ENCODE data around the gene SERP2. TPM values are rescaled to one million over a fixed set of nuclear protein-coding genes. Genes with fewer than 3 reads are reported as not detected.

Gene SERP2
- polyA plus RNA-seq, 1 donor from 2014 or later, result 15.4 TPM

GRCh38 chr13:44351505-44351854 lies 22.1 kb upstream of the SERP2 start:
- H3K36me3 ChIP-seq (ENCODE audit: insufficient read depth, low read length), result no peaks in the 10 kb centered on the region
- no peaks in the 10 kb centered on the region for H3K9me2 ChIP-seq (ENCODE audit: insufficient read depth, low read length)
- no peak overlapping the region for H2AFZ ChIP-seq (ENCODE audit: low read depth, low read length)
- no peak overlapping the region for H3K9ac ChIP-seq (ENCODE audit: low read length)
- H3K79me2 ChIP-seq (replicated peaks; ENCODE audit: insufficient read depth, low read length), result no peaks in the 10 kb centered on the region
- TF ChIP-seq MXI1 (conservative IDR thresholded peaks at IDR 0.05; ENCODE audit: poor library complexity, severe bottlenecking) (no peak), EZH2 (IDR thresholded peaks at IDR 0.05; ENCODE audit: borderline replicate concordance, insufficient read depth, low read length, poor library complexity, severe bottlenecking) (no peak), RAD21 (conservative IDR thresholded peaks at IDR 0.05) (no peak), TAF1 (IDR thresholded peaks at IDR 0.05; ENCODE audit: low read depth) (no peak), POLR2AphosphoS5 (IDR thresholded peaks at IDR 0.05) (no peak), CTCF (IDR thresholded peaks at IDR 0.05; ENCODE audit: poor library complexity, severe bottlenecking) (no peak), SMC3 (conservative IDR thresholded peaks at IDR 0.05; ENCODE audit: poor library complexity) (no peak), EP300 (conservative IDR thresholded peaks at IDR 0.05; ENCODE audit: poor library complexity, severe bottlenecking) (no peak)
- TF ChIP-seq, protein P1, sequence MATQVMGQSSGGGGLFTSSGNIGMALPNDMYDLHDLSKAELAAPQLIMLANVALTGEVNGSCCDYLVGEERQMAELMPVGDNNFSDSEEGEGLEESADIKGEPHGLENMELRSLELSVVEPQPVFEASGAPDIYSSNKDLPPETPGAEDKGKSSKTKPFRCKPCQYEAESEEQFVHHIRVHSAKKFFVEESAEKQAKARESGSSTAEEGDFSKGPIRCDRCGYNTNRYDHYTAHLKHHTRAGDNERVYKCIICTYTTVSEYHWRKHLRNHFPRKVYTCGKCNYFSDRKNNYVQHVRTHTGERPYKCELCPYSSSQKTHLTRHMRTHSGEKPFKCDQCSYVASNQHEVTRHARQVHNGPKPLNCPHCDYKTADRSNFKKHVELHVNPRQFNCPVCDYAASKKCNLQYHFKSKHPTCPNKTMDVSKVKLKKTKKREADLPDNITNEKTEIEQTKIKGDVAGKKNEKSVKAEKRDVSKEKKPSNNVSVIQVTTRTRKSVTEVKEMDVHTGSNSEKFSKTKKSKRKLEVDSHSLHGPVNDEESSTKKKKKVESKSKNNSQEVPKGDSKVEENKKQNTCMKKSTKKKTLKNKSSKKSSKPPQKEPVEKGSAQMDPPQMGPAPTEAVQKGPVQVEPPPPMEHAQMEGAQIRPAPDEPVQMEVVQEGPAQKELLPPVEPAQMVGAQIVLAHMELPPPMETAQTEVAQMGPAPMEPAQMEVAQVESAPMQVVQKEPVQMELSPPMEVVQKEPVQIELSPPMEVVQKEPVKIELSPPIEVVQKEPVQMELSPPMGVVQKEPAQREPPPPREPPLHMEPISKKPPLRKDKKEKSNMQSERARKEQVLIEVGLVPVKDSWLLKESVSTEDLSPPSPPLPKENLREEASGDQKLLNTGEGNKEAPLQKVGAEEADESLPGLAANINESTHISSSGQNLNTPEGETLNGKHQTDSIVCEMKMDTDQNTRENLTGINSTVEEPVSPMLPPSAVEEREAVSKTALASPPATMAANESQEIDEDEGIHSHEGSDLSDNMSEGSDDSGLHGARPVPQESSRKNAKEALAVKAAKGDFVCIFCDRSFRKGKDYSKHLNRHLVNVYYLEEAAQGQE (IDR thresholded peaks at IDR 0.05; ENCODE audit: borderline replicate concordance), result no peak
- no peaks in the 10 kb centered on the region for H3K9me3 ChIP-seq (ENCODE audit: low read length)
- H3K4me2 ChIP-seq (ENCODE audit: low read length), result no peak overlapping the region
- no peak overlapping the region for H3K27ac ChIP-seq (ENCODE audit: low read length)
- H3K4me3 ChIP-seq (ENCODE audit: low read length), result no peak overlapping the region
- peaks cover 6% of the 10 kb centered on the region for H3K27me3 ChIP-seq (ENCODE audit: insufficient read depth, low read depth, low read length)
- no peaks in the 10 kb centered on the region for H3F3A ChIP-seq (ENCODE audit: insufficient read depth, low read length, poor library complexity, severe bottlenecking)
- H4K20me1 ChIP-seq (ENCODE audit: insufficient read depth), result no peaks in the 10 kb centered on the region

DNA sequence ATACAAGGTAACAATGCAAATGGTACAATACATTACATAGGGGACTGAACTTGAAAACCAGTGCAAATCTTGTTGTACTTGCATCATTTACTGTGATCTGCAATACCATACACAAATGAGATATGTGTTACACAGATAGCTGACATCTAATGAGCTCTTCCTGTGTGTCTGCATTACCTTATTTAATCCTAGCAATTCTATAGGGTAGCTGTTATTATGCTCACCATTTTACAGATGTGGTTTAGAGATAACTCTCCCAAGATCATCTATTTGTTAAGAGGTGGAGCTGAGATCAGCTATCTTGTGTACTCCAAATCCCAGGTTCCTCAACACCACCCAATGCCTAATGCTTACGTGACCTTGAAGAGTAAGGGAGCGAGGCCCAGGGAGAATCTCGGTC lies 21.4 kb upstream of the SERP2 start:
- H3K4me3 ChIP-seq (ENCODE audit: low read length), result no peak overlapping the region
- no peaks in the 10 kb centered on the region for H3K36me3 ChIP-seq (ENCODE audit: insufficient read depth, low read length)
- H3K27me3 ChIP-seq (ENCODE audit: insufficient read depth, low read depth, low read length), result peaks cover 6% of the 10 kb centered on the region
- H3F3A ChIP-seq (ENCODE audit: insufficient read depth, low read length, poor library complexity, severe bottlenecking), result no peaks in the 10 kb centered on the region
- H3K9me3 ChIP-seq (ENCODE audit: low read length), result no peaks in the 10 kb centered on the region
- H2AFZ ChIP-seq (ENCODE audit: low read depth, low read length), result no peak overlapping the region
- no peaks in the 10 kb centered on the region for H3K79me2 ChIP-seq (replicated peaks; ENCODE audit: insufficient read depth, low read length)
- no peak overlapping the region for H3K27ac ChIP-seq (ENCODE audit: low read length)
- H4K20me1 ChIP-seq (ENCODE audit: insufficient read depth), result no peaks in the 10 kb centered on the region
- no peaks in the 10 kb centered on the region for H3K9me2 ChIP-seq (ENCODE audit: insufficient read depth, low read length)
- H3K9ac ChIP-seq (ENCODE audit: low read length), result no peak overlapping the region
- TF ChIP-seq EZH2 (IDR thresholded peaks at IDR 0.05; ENCODE audit: borderline replicate concordance, insufficient read depth, low read length, poor library complexity, severe bottlenecking) (no peak), CTCF (IDR thresholded peaks at IDR 0.05; ENCODE audit: poor library complexity, severe bottlenecking) (no peak), SMC3 (conservative IDR thresholded peaks at IDR 0.05; ENCODE audit: poor library complexity) (no peak), POLR2AphosphoS5 (IDR thresholded peaks at IDR 0.05) (no peak), RAD21 (conservative IDR thresholded peaks at IDR 0.05) (no peak)
- TF ChIP-seq, protein P1 (IDR thresholded peaks at IDR 0.05; ENCODE audit: borderline replicate concordance), result no peak
- H3K4me2 ChIP-seq (ENCODE audit: low read length), result no peak overlapping the region

Data from neural cell (in vitro differentiated cells).